Parathyroid adenoma (tissue), 2 donors: ENCODE results near the gene ANKS6.

Source experiments
- H2AFZ ChIP-seq: fragments of 300-600 bp; sonication (generic); one replicate; pipeline ENCODE4 v1.7.0; 2017; ENCODE audit warnings: antibody characterized with exemption, mild to moderate bottlenecking
- H3K27ac ChIP-seq: fragments of 300-600 bp; sonication (generic); one replicate; pipeline ENCODE4 v1.7.0; 2017
- H3K27me3 ChIP-seq: fragments of 300-600 bp; sonication (generic); one replicate; pipeline ENCODE4 v1.7.0; 2017; ENCODE audit warnings: low read length; ENCODE audit not compliant: control insufficient read depth, insufficient read depth
- H3K36me3 ChIP-seq: fragments of 300-600 bp; sonication (generic); one replicate; pipeline ENCODE4 v1.7.0; 2017; ENCODE audit warnings: low read length; ENCODE audit not compliant: control insufficient read depth, insufficient read depth
- H3K4me1 ChIP-seq: fragments of 300-600 bp; sonication (generic); one replicate; pipeline ENCODE4 v1.7.0; 2017; ENCODE audit warnings: control low read depth
- H3K4me2 ChIP-seq: fragments of 300-600 bp; sonication (generic); one replicate; pipeline ENCODE4 v1.7.0; 2017; ENCODE audit warnings: low read length
- H3K4me3 ChIP-seq: fragments of 300-600 bp; sonication (generic); one replicate; pipeline ENCODE4 v1.7.0; 2017; ENCODE audit warnings: low read depth, low read length
- H3K79me2 ChIP-seq: fragments of 300-600 bp; sonication (generic); one replicate; pipeline ENCODE4 v1.7.0; 2017; ENCODE audit warnings: control low read depth
- H3K9ac ChIP-seq: fragments of 300-600 bp; sonication (generic); one replicate; pipeline ENCODE4 v1.7.0; 2017; ENCODE audit warnings: mild to moderate bottlenecking
- H3K9me3 ChIP-seq: fragments of 300-600 bp; sonication (generic); one replicate; pipeline ENCODE4 v1.7.0; 2017; ENCODE audit warnings: low read length; ENCODE audit not compliant: control insufficient read depth
- TF ChIP-seq, protein P1 (sequence below): fragments of 300-600 bp; sonication (generic); IDR thresholded peaks from one replicate; pipeline ENCODE4 v1.7.0; 2017; ENCODE audit warnings: antibody characterized with exemption, mild to moderate bottlenecking
- donor health status: primary hyperparathyroidism.

The ANKS6 gene

DNA sequence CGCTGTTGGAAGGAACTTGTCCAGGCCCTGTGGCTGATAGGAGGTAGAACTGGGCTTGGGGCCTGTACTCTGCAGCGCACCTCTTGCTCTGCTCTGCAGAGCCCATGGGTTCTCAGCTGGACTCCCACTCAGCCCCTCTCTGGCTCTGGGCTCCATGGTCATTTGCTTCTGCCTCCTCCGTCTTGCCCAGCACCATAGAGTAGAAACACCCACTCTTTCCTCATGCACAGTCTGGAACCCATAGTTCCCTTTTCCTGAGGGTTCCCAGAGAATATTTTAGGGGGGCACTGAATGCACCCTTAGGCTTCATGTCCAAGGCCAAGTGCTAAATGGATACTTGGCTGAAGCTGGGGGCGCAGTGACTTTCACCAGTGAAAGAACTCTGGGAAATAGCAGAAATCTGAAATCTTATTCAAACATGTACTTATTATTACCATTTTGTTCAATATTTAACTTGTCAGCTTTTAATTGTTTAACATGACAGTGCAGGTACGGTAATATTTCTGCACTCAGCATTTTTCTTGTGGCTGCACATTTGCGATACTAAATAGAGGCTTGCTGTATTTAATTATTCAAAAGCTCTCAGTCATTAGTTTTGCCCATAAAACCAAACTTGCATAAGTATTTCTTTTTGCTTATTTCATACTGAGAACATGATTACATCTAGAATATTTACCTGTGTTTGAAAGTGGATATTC, 42.7 kb upstream of the ANKS6 start:
- Histone ChIP-seq H3K4me1 (no peaks in the 10 kb centered on the region), H3K27ac (no peak overlapping the region), H3K9ac (no peak overlapping the region), H3K27me3 (no peaks in the 10 kb centered on the region), H3K79me2 (no peaks in the 10 kb centered on the region), H3K4me2 (no peak overlapping the region), H3K4me3 (no peak overlapping the region), H3K36me3 (no peaks in the 10 kb centered on the region), H2AFZ (no peak overlapping the region), H3K9me3 (no peaks in the 10 kb centered on the region)
- TF ChIP-seq, protein P1, sequence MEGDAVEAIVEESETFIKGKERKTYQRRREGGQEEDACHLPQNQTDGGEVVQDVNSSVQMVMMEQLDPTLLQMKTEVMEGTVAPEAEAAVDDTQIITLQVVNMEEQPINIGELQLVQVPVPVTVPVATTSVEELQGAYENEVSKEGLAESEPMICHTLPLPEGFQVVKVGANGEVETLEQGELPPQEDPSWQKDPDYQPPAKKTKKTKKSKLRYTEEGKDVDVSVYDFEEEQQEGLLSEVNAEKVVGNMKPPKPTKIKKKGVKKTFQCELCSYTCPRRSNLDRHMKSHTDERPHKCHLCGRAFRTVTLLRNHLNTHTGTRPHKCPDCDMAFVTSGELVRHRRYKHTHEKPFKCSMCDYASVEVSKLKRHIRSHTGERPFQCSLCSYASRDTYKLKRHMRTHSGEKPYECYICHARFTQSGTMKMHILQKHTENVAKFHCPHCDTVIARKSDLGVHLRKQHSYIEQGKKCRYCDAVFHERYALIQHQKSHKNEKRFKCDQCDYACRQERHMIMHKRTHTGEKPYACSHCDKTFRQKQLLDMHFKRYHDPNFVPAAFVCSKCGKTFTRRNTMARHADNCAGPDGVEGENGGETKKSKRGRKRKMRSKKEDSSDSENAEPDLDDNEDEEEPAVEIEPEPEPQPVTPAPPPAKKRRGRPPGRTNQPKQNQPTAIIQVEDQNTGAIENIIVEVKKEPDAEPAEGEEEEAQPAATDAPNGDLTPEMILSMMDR: no peak

DNA sequence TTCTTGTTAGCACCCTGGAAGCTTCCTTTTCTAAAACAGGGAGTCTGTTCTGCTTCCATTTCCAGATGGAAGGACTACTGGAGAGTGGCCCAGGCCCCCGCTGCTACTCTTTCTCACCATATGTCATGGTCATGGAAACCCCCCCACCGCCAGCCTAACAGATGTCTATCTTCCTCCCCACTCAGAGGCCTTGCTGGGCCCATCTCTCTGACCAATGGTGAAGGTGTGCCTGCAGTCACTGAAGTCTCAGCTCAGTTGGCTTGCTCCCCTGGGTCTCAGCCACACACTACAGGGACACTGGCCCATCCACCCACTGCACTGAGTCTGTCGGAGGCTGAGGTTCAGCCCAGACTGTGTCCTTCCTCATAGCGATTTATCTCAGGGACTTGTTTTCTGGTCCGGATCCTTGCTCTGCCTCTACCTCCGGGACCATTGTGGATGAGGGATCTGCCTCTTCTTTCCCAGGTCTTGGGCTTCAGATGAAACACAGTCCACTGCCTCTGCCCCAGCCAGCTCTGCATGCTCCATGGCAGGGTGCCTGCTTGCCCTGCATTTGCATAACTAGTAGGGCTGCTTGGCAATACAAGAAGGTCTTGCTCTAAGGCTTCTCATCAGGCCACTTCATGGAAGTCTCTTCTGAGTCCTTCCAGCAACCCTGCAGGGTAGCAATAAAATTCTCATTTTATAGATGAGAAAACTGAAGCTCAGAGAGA, 42.0 kb upstream of the ANKS6 start:
- TF ChIP-seq, protein P1: no peak

DNA sequence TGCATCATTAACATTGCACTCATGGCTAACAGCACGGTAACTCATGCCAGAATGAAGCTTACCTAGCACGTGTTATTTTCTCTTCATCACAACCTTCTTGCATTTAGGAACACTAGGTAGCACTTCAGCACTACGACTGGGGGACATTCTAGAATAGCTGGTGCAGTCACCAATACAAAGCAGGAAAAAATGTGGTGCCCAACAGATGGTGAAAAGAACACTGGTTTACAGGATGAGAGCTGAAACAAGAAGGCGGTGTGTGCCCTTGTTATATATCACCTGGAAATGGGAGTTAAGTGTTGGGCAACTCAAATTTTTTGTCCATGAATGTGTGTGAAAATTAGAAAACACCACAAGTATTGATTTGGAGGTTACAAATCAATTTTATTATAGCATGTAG, 41.2 kb upstream of the ANKS6 start:
- no peak overlapping the region for H2AFZ ChIP-seq
- TF ChIP-seq, protein P1: no peak
- no peak overlapping the region for H3K9ac ChIP-seq
- H3K79me2 ChIP-seq: no peaks in the 10 kb centered on the region
- H3K4me2 ChIP-seq: no peak overlapping the region
- no peaks in the 10 kb centered on the region for H3K36me3 ChIP-seq
- no peak overlapping the region for H3K4me3 ChIP-seq
- H3K4me1 ChIP-seq: no peaks in the 10 kb centered on the region
- no peak overlapping the region for H3K27ac ChIP-seq
- no peaks in the 10 kb centered on the region for H3K9me3 ChIP-seq
- no peaks in the 10 kb centered on the region for H3K27me3 ChIP-seq

More for the DNA sequence above, 42.0 kb upstream of the ANKS6 start:
- Histone ChIP-seq H3K4me2 (no peak overlapping the region), H3K79me2 (no peaks in the 10 kb centered on the region), H3K27ac (no peak overlapping the region), H3K36me3 (no peaks in the 10 kb centered on the region), H3K4me1 (no peaks in the 10 kb centered on the region), H3K9ac (no peak overlapping the region), H2AFZ (no peak overlapping the region), H3K4me3 (no peak overlapping the region), H3K9me3 (no peaks in the 10 kb centered on the region), H3K27me3 (no peaks in the 10 kb centered on the region)

DNA sequence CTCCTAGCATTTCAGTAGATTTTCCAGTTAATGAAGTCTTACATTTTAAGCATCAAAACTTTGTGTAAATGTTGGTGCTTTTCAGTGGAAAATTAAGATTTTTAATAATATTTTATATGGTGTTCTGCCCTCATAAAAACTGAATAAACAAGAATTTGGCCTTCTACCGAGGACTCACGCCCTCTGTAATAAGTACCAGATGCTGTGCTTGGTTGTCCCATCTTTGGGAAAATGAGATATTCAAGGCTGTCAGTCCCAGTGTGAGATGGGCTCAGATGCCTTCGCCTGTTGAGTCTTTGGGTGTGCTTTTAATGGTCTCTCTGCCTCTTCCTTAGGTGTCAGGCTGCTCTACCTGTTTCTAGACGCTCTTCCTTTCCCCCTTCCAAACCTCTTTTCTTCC, 39.9 kb upstream of the ANKS6 start:
- H3K4me3 ChIP-seq: no peak overlapping the region
- no peak overlapping the region for H3K4me2 ChIP-seq
- no peak overlapping the region for H3K9ac ChIP-seq
- TF ChIP-seq, protein P1: no peak
- H3K79me2 ChIP-seq: no peaks in the 10 kb centered on the region
- no peaks in the 10 kb centered on the region for H3K36me3 ChIP-seq
- H3K9me3 ChIP-seq: no peaks in the 10 kb centered on the region
- H3K27ac ChIP-seq: no peak overlapping the region
- H3K4me1 ChIP-seq: no peaks in the 10 kb centered on the region
- no peak overlapping the region for H2AFZ ChIP-seq
- H3K27me3 ChIP-seq: no peaks in the 10 kb centered on the region
